K562 (cell line): ENCODE measurements around the gene RPS6KL1. TPM values are rescaled to one million over a fixed set of nuclear protein-coding genes. Genes with fewer than 3 reads are reported as not detected.

Experiments
- ATAC-seq: fragments of 200-7000 bp; cut with Tn5 transposase; 3 replicates; pipeline ENCODE4 v1.9.1; 2020; ENCODE audit warnings: moderate library complexity
- BruUV-seq: library from RNA; stranded (reverse); fragments of 400-500 nt; replicated peaks from 2 replicates; lab custom pipeline; 2021; lab: Mats Ljungman, UMichigan
- CTCF ChIA-PET: fragments of 300-600 bp; formaldehyde crosslinking; extraction: SDS; loops from one replicate; lab custom pipeline; 2021; ENCODE audit warnings: low intra/inter-chr PET ratio; lab: Yijun Ruan, JAX
- POLR2A ChIA-PET: fragments of 300-600, 350-650 bp; sonication (Branson Sonifier 250); formaldehyde crosslinking; extraction: SDS; loops from one replicate; lab custom pipeline; 2021; ENCODE audit warnings: antibody characterized with exemption, inconsistent platforms; lab: Yijun Ruan, JAX
- DNase-seq, 4 experiments: peaks; one replicate each; pipeline versions ENCODE4 v3.0.0 to v3.0.0-alpha.2; 2011 to 2018; ENCODE audit warnings: low spot score in 3 of 4, mixed read lengths in 3 of 4; ENCODE audit errors: extremely low read depth in 1 of 4
- FAIRE-seq: peaks from 2 replicates; lab custom pipeline; 2011; peaks lifted over from hg19 to GRCh38; lab: Jason Lieb, UNC
- H2AFZ ChIP-seq: 2 replicates; pipeline ENCODE4 v1.6.0; 2011; ENCODE audit warnings: low read depth, low read length, control low read depth, inconsistent platforms
- H3K27ac ChIP-seq: fragments of 200-600 bp; 3 replicates; pipeline ENCODE4 v1.8.0; 2011; ENCODE audit warnings: low read depth, mild to moderate bottlenecking, control low read depth, inconsistent platforms, low read length, moderate library complexity, mixed read lengths; ENCODE audit errors: extremely low read depth
- H3K27me3 ChIP-seq, 2 experiments: fragments of 300-600 bp in 1 of 2; 2 replicates in 1 of 2; 3 replicates in 1 of 2; pipeline versions ENCODE4 v1.6.0 to v1.8.0; 2011; ENCODE audit warnings: inconsistent platforms in 2 of 2, low read length in 2 of 2, mild to moderate bottlenecking in 1 of 2, mixed read lengths in 1 of 2, moderate library complexity in 1 of 2; ENCODE audit not compliant: control insufficient read depth in 2 of 2, insufficient read depth in 2 of 2
- H3K36me3 ChIP-seq: fragments of 300-600 bp; 3 replicates; pipeline ENCODE4 v1.8.0; 2011; ENCODE audit warnings: mild to moderate bottlenecking, low read length, inconsistent platforms; ENCODE audit not compliant: control insufficient read depth, insufficient read depth
- H3K4me1 ChIP-seq, 2 experiments: fragments of 200-600 bp in 1 of 2; replicated peaks in 1 of 2; 2 replicates in 1 of 2; 3 replicates in 1 of 2; pipeline versions ENCODE4 v1.5.1 to v1.8.0; 2011; ENCODE audit warnings: inconsistent platforms in 2 of 2, low read length in 2 of 2, mild to moderate bottlenecking in 1 of 2, mixed read lengths in 1 of 2, moderate library complexity in 1 of 2; ENCODE audit not compliant: control insufficient read depth in 2 of 2, insufficient read depth in 2 of 2
- H3K4me2 ChIP-seq: 2 replicates; pipeline ENCODE4 v1.6.1; 2011; ENCODE audit warnings: low read length, control low read depth, inconsistent platforms, mixed read lengths; ENCODE audit not compliant: insufficient read depth
- H3K4me3 ChIP-seq: fragments of 200-600 bp; sonication (generic), shearing (Covaris generic); 2 replicates; pipeline ENCODE4 v1.5.1; 2016; ENCODE audit warnings: control low read depth, inconsistent platforms
- H3K79me2 ChIP-seq: fragments of 200-600 bp; 3 replicates; pipeline ENCODE4 v1.8.0; 2011; ENCODE audit warnings: low read length, inconsistent platforms; ENCODE audit not compliant: control insufficient read depth, insufficient read depth
- H3K9ac ChIP-seq, 2 experiments: 2 replicates each; pipeline versions ENCODE4 v1.6.0 to v1.6.1; 2011; ENCODE audit warnings: low read depth in 2 of 2, low read length in 2 of 2, control low read depth in 1 of 2, inconsistent platforms in 1 of 2, mild to moderate bottlenecking in 1 of 2, mixed read lengths in 1 of 2; ENCODE audit not compliant: insufficient read depth in 1 of 2
- H3K9me1 ChIP-seq: one replicate; pipeline ENCODE4 v1.6.0; 2011; ENCODE audit warnings: inconsistent platforms, mild to moderate bottlenecking, low read length, moderate library complexity; ENCODE audit not compliant: control insufficient read depth, insufficient read depth
- H3K9me3 ChIP-seq: replicated peaks from 2 replicates; pipeline ENCODE4 v1.5.1; 2011; ENCODE audit warnings: low read depth, low read length, inconsistent platforms; ENCODE audit not compliant: control insufficient read depth, insufficient read depth
- H4K20me1 ChIP-seq: replicated peaks from 2 replicates; pipeline ENCODE4 v1.6.1; 2011; ENCODE audit warnings: low read length, inconsistent platforms, mixed read lengths; ENCODE audit not compliant: control insufficient read depth, insufficient read depth
- ARID1B ChIP-seq: fragments of 450-650 bp; IDR thresholded peaks from 2 replicates; pipeline ENCODE4 v1.6.1; 2016; ENCODE audit warnings: antibody characterized with exemption, mild to moderate bottlenecking, inconsistent platforms
- DMBX1 ChIP-seq: fragments of 250-450 bp; sonication (Bioruptor Pico); IDR thresholded peaks from 2 replicates; pipeline ENCODE4 v1.8.0; 2022; ENCODE audit warnings: inconsistent platforms, mild to moderate bottlenecking, moderate library complexity, borderline replicate concordance
- MEF2D ChIP-seq: conservative IDR thresholded peaks from 2 replicates; pipeline ENCODE4 v1.6.1; 2016; ENCODE audit warnings: low read depth, missing genetic modification characterization, missing compliant biosample characterization
- NCOA2 ChIP-seq, 2 experiments: fragments of 450-650 bp; IDR thresholded peaks; 2 replicates each; pipeline ENCODE4 v1.6.1; 2018; ENCODE audit warnings: mild to moderate bottlenecking in 2 of 2, moderate library complexity in 1 of 2; ENCODE audit not compliant: partially characterized antibody in 2 of 2
- SREBF1 ChIP-seq: fragments of 150-350 bp; IDR thresholded peaks from 2 replicates; pipeline ENCODE4 v1.6.1; 2014; ENCODE audit warnings: antibody characterized with exemption, low read depth, low read length, borderline replicate concordance
- TAF15 ChIP-seq: fragments of 200-400 bp; formaldehyde crosslinking; IDR thresholded peaks from 2 replicates; pipeline ENCODE4 v1.6.1; 2017; ENCODE audit warnings: mild to moderate bottlenecking, low read depth, low read length, moderate library complexity
- WGBS: fragments of 100-300 bp; shearing (Covaris generic); methylation state at CpG from one replicate; pipeline ENCODE4 v1.1.6; 2016; ENCODE audit warnings: low coverage, mixed read lengths; ENCODE audit not compliant: insufficient coverage; ENCODE audit errors: missing lambda C conversion rate; 5-methylcytosine and 5-hydroxymethylcytosine counted together
- in situ Hi-C: fragments of 300-500 bp; cut with MboI; formaldehyde crosslinking; loops from 4 replicates; pipeline ENCODE4 v1.15.0; 2018; ENCODE audit warnings: inconsistent platforms, mixed read lengths
- intact Hi-C: fragments of 100-400 bp; cut with micrococcal nuclease; formaldehyde crosslinking; loops from 2 replicates; pipeline ENCODE4 v1.14.2; 2022
- polyA plus RNA-seq, 8 experiments: library from polyadenylated mRNA; depleted of rRNA in 4 of 8; stranded (reverse) in 5 of 8; unstranded in 3 of 8; fragments of >200 nt; fragmentation: Nextera tagmentation in 2 of 8; fragmentation: Illumina TruSeq in 1 of 8; extraction: Ambion mirVana in 2 of 8; extraction: Trizol in 1 of 8; gene quantifications; 2 replicates each; pipeline versions ENCODE4 v1.2.1 to v1.2.3, GENCODE V29; 2011 to 2014; ENCODE audit warnings: inconsistent platforms in 1 of 8, missing spikeins in 1 of 8
- total RNA-seq, 7 experiments: library from RNA; depleted of rRNA in 6 of 7; stranded (reverse); fragments of >200 nt in 6 of 7; fragmentation: Illumina TruSeq in 2 of 7; extraction: Trizol in 2 of 7; gene quantifications; 2 replicates each; pipeline versions ENCODE4 v1.2.1 to v1.2.3, GENCODE V29; 2011 to 2021; ENCODE audit warnings: low replicate concordance in 1 of 7

Gene RPS6KL1
- total and polyA plus RNA-seq, 9 of the 15 experiments (the other 6 are each of a cell fraction or from before 2014, with no cell fraction given): 0.91 to 15.5 (median 8.1) TPM

DNA sequence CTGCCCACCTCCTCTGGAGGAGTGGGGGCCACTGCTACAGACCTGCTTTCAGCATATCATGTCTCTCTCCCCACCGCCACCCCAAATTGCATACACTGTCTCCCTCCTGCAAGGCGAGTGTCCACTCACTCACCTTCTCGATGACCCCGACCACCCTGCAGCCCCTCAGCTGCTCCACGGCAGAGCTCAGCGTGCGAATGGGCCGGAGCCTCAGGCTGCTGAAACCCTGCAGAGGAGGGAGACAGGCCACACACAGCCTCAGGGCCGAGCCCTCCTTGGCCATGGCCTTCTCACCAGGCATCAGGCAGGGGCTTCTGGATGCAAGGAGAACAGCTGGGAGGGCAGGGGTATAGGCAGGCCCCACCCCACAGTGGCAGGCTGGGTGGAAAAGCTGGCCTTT lies 4.7 kb downstream of the RPS6KL1 start (continued):
- TF ChIP-seq MEF2D (tag): no peak
- TF ChIP-seq DMBX1: no peak
- no peak for TF ChIP-seq NCOA2 (IDR thresholded peaks at IDR 0.05; ENCODE audit: partially characterized antibody in 2 of 2)
- TF ChIP-seq TAF15: no peak
- no peak for TF ChIP-seq ARID1B

DNA sequence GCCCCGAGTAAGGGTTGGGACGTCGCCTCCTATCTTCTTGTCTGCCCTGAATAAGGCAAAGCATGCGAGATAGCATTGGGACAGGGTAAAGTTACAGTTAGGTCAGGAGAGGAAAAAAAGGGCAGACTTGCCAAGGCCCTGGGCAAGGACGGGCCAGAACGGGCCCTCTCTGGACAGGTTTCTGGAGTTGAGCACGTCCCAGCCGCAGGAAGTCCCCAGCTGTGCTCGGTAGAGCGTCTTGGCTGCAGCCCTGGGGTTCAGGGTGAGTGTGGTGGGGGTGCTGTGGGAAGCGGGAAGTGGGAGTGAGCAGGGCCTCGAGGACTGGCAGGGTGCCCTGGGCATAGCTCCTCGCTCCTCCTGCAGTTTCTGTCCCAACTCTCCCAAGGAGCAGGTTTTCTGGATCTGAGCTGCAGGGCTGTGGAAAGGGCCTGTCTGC lies 5.4 kb downstream of the RPS6KL1 start:
- Histone ChIP-seq H2AFZ (no peak overlapping the region), H3K36me3 (no peaks in the 10 kb centered on the region), H3K4me1 (peaks cover 0 to 18% of the 10 kb centered on the region in 2 experiments; a peak in 3 of 5 replicates), H4K20me1 (no peaks in the 10 kb centered on the region), H3K4me2 (no peak overlapping the region), H3K27ac (no peak overlapping the region), H3K9me1 (no peaks in the 10 kb centered on the region), H3K9ac (no peak overlapping the region), H3K79me2 (no peaks in the 10 kb centered on the region; the same call in 2 of the 3 replicates), H3K27me3 (no peaks in the 10 kb centered on the region), H3K9me3 (no peaks in the 10 kb centered on the region), H3K4me3 (no peak overlapping the region)
- ATAC-seq (no peak), DNase-seq (no peak), FAIRE-seq (no peak)
- WGBS: 72% methylated on average over 6 of the region's 13 CpGs
- in situ Hi-C loops (loop anchor here (10.0 kb wide), 1 partner anchor 157 kb away; no protein-coding TSS in a partner anchor), intact Hi-C loops (loop anchor here (10.0 kb wide), 1 partner anchor 387 kb away; no protein-coding TSS in a partner anchor)
- POLR2A ChIA-PET: interaction anchor here (1.2 kb wide), 1 partner anchor 13 kb away, joined by 5 read pairs; no protein-coding TSS in a partner anchor
- BruUV-seq: no TSS peak
- CTCF ChIA-PET: no interaction called here
- no peak for TF ChIP-seq SREBF1
